CD4-positive, CD25-positive, alpha-beta regulatory T cell (primary cell): ENCODE results near the gene NRARP. TPM values are rescaled to one million over a fixed set of nuclear protein-coding genes. Genes with fewer than 3 reads are reported as not detected.

Experiments
- ATAC-seq, 2 donors: fragments of 150-1000 bp; cut with Tn5 transposase; one replicate each; pipeline ENCODE4 v1.10.0; 2021; ENCODE audit warnings: low read depth in 2 of 2, moderate number of reproducible peaks in 2 of 2, moderate library complexity in 1 of 2
- DNase-seq, 3 donors: peaks; one replicate each; pipeline versions ENCODE4 v3.0.0 to v3.0.0-alpha.2; 2012 to 2022; ENCODE audit warnings: mixed read lengths in 1 of 3
- H3K27ac ChIP-seq: one replicate; pipeline ENCODE4 v1.7.0; 2013; ENCODE audit warnings: mild to moderate bottlenecking, low read length; ENCODE audit not compliant: insufficient read depth, poor library complexity, severe bottlenecking
- H3K27me3 ChIP-seq: one replicate; pipeline ENCODE4 v1.7.0; 2013; ENCODE audit warnings: low read length; ENCODE audit not compliant: control insufficient read depth, insufficient read depth
- H3K36me3 ChIP-seq: one replicate; pipeline ENCODE4 v1.7.0; 2013; ENCODE audit warnings: mild to moderate bottlenecking, low read length, moderate library complexity; ENCODE audit not compliant: control insufficient read depth, insufficient read depth
- H3K4me1 ChIP-seq: 2 replicates; pipeline ENCODE4 v1.7.0; 2013; ENCODE audit warnings: mild to moderate bottlenecking, low read length; ENCODE audit not compliant: insufficient read depth, control insufficient read depth, poor library complexity, severe bottlenecking
- H3K4me3 ChIP-seq: one replicate; pipeline ENCODE4 v1.7.0; 2013; ENCODE audit warnings: low read depth, mild to moderate bottlenecking, low read length, moderate library complexity
- H3K9me3 ChIP-seq, 2 experiments: 1 replicate in 1 of 2; 2 replicates in 1 of 2; pipeline ENCODE4 v1.7.0; 2013; ENCODE audit warnings: low read length in 2 of 2, mild to moderate bottlenecking in 1 of 2, moderate library complexity in 1 of 2; ENCODE audit not compliant: control insufficient read depth in 2 of 2
- H3K27ac Mint-ChIP-seq, 3 donors: one replicate each; pipeline ENCODE4 v1.8.0; 2020 to 2022; ENCODE audit warnings: mild to moderate bottlenecking in 3 of 3, mixed read lengths in 3 of 3, moderate library complexity in 2 of 3
- H3K27me3 Mint-ChIP-seq: one replicate; pipeline ENCODE4 v1.8.0; 2022; ENCODE audit warnings: mild to moderate bottlenecking, mixed read lengths
- H3K36me3 Mint-ChIP-seq: one replicate; pipeline ENCODE4 v1.8.0; 2020; ENCODE audit warnings: mixed read lengths
- H3K4me1 Mint-ChIP-seq, 4 donors: one replicate each; pipeline ENCODE4 v1.8.0; 2020 to 2022; ENCODE audit warnings: mixed read lengths in 4 of 4, mild to moderate bottlenecking in 1 of 4
- H3K4me3 Mint-ChIP-seq, 4 donors: one replicate each; pipeline ENCODE4 v1.8.0; 2020 to 2022; ENCODE audit warnings: mild to moderate bottlenecking in 4 of 4, mixed read lengths in 4 of 4, moderate library complexity in 3 of 4
- H3K9me3 Mint-ChIP-seq, 7 donors: one replicate each; pipeline ENCODE4 v1.8.0; 2020 to 2022; ENCODE audit warnings: mixed read lengths in 7 of 7, mild to moderate bottlenecking in 3 of 7, moderate library complexity in 2 of 7
- polyA plus RNA-seq, 4 donors: library from polyadenylated mRNA; unstranded; fragments of 300-500 nt; fragmentation: Illumina TruSeq; gene quantifications; one replicate each; pipeline ENCODE4 v1.2.3, GENCODE V29; 2021
- total RNA-seq: library from RNA; stranded (reverse); gene quantifications from one replicate; pipeline ENCODE4 v1.2.3, GENCODE V29; 2022

Gene NRARP
- total and polyA plus RNA-seq, 5 donors from 2014 or later = 1.6 TPM; not detected in 4

GRCh38 chr9:137278061-137278701, 23.9 kb downstream of the NRARP start:
- H3K9me3 ChIP-seq = no peaks in the 10 kb centered on the region
- Mint-ChIP-seq H3K27ac (peak overlapping the region in 2 of 3 donors; percentile 41 to 96), H3K4me1 (peaks cover 0 to 25% (median 3%) of the 10 kb centered on the region in 4 donors), H3K4me3 (peak overlapping the region; percentile 82 to 93 (median 86)), H3K27me3 (no peaks in the 10 kb centered on the region), H3K36me3 (no peaks in the 10 kb centered on the region), H3K9me3 (no peaks in the 10 kb centered on the region)
- no peak for ATAC-seq
- H3K4me1 ChIP-seq = peaks cover 29% of the 10 kb centered on the region
- H3K27me3 ChIP-seq = no peaks in the 10 kb centered on the region
- H3K4me3 ChIP-seq = no peak overlapping the region
- H3K27ac ChIP-seq = peak overlapping the region; percentile 60
- DNase-seq = peak in 1 of 3 donors; percentile 43
- H3K36me3 ChIP-seq = peaks cover 3% of the 10 kb centered on the region

- Mint-ChIP-seq H3K9me3 (no peaks in the 10 kb centered on the region), H3K4me3 (peak within 1 kb of the TSS; percentile 82 to 93 (median 86)), H3K27ac (peak within 1 kb of the TSS; percentile 36 to 96 (median 62)), H3K36me3 (no peaks in the 10 kb centered on the region), H3K4me1 (peaks cover 0 to 25% (median 3%) of the 10 kb centered on the region in 4 donors), H3K27me3 (no peaks in the 10 kb centered on the region)
- peak; percentile 40 to 67 for ATAC-seq
- no peaks in the 10 kb centered on the region for H3K9me3 ChIP-seq
- H3K4me3 ChIP-seq = no peak within 1 kb of the TSS
- peaks cover 29% of the 10 kb centered on the region for H3K4me1 ChIP-seq
- peak in 1 of 3 donors; percentile 72 for DNase-seq
- no peaks in the 10 kb centered on the region for H3K27me3 ChIP-seq
- peak within 1 kb of the TSS; percentile 60 for H3K27ac ChIP-seq
- peaks cover 3% of the 10 kb centered on the region for H3K36me3 ChIP-seq
Observed at GRCh38 chr9:137277329-137278041, 24.6 kb downstream of the NRARP start, which contains the start of gene TOR4A. Gene TOR4A (plus strand): TSS chr9:137277726. CDS start chr9:137278690, 964 bp downstream.

- Mint-ChIP-seq H3K9me3 (no peaks in the 10 kb centered on the region), H3K27me3 (no peaks in the 10 kb centered on the region), H3K27ac (peak overlapping the region; percentile 36 to 66 (median 62)), H3K4me1 (peaks cover 0 to 23% (median 3%) of the 10 kb centered on the region in 4 donors), H3K4me3 (peak overlapping the region; percentile 58 to 87 (median 84)), H3K36me3 (no peaks in the 10 kb centered on the region)
- Histone ChIP-seq H3K27ac (peak overlapping the region; percentile 60), H3K4me1 (peaks cover 30% of the 10 kb centered on the region), H3K9me3 (no peaks in the 10 kb centered on the region), H3K36me3 (peaks cover 3% of the 10 kb centered on the region), H3K4me3 (no peak overlapping the region), H3K27me3 (no peaks in the 10 kb centered on the region)
- no peak for DNase-seq
- no peak for ATAC-seq
Observed at GRCh38 chr9:137276473-137277328, 25.4 kb downstream of the NRARP start.

- Histone ChIP-seq H3K27ac (no peak overlapping the region), H3K4me3 (no peak overlapping the region), H3K36me3 (peaks cover 3% of the 10 kb centered on the region), H3K27me3 (no peaks in the 10 kb centered on the region), H3K4me1 (peaks cover 34% of the 10 kb centered on the region), H3K9me3 (no peaks in the 10 kb centered on the region)
- DNase-seq = no peak
- Mint-ChIP-seq H3K36me3 (no peaks in the 10 kb centered on the region), H3K27me3 (no peaks in the 10 kb centered on the region), H3K9me3 (no peaks in the 10 kb centered on the region), H3K4me3 (peak overlapping the region in 3 of 4 donors; percentile 15 to 50 (median 48)), H3K27ac (peak overlapping the region in 2 of 3 donors; percentile 83), H3K4me1 (peaks cover 0 to 27% (median 5%) of the 10 kb centered on the region in 4 donors)
- ATAC-seq = no peak
Observed at GRCh38 chr9:137275588-137276472, 26.2 kb downstream of the NRARP start.

GRCh38 chr9:137275203-137275587, 26.9 kb downstream of the NRARP start:
- H3K36me3 Mint-ChIP-seq = no peaks in the 10 kb centered on the region
- peak overlapping the region in 2 of 3 donors; percentile 32 to 83 for H3K27ac Mint-ChIP-seq
- H3K36me3 ChIP-seq = peaks cover 3% of the 10 kb centered on the region
- no peaks in the 10 kb centered on the region for H3K27me3 ChIP-seq
- H3K9me3 Mint-ChIP-seq = no peaks in the 10 kb centered on the region
- DNase-seq (no peak), ATAC-seq (no peak)
- peak overlapping the region in 3 of 4 donors; percentile 15 to 50 (median 32) for H3K4me3 Mint-ChIP-seq
- no peaks in the 10 kb centered on the region for H3K27me3 Mint-ChIP-seq
- H3K27ac ChIP-seq = no peak overlapping the region
- peaks cover 29% of the 10 kb centered on the region for H3K4me1 ChIP-seq
- H3K4me3 ChIP-seq = no peak overlapping the region
- no peaks in the 10 kb centered on the region for H3K9me3 ChIP-seq
- H3K4me1 Mint-ChIP-seq = peaks cover 0 to 27% (median 5%) of the 10 kb centered on the region in 4 donors

- peaks cover 9% of the 10 kb centered on the region for H3K36me3 ChIP-seq
- H3K27ac Mint-ChIP-seq = no peak overlapping the region
Observed at GRCh38 chr9:137273611-137274320, 28.3 kb downstream of the NRARP start.

More at GRCh38 chr9:137273611-137274320, 28.3 kb downstream of the NRARP start:
- Histone ChIP-seq H3K4me1 (peaks cover 25% of the 10 kb centered on the region), H3K27ac (no peak overlapping the region), H3K9me3 (no peaks in the 10 kb centered on the region), H3K4me3 (no peak overlapping the region), H3K27me3 (no peaks in the 10 kb centered on the region)
- Mint-ChIP-seq H3K9me3 (no peaks in the 10 kb centered on the region), H3K27me3 (no peaks in the 10 kb centered on the region), H3K36me3 (peaks cover 10% of the 10 kb centered on the region), H3K4me1 (peaks cover 0 to 27% (median 7%) of the 10 kb centered on the region in 4 donors), H3K4me3 (no peak overlapping the region)
- DNase-seq = no peak
- ATAC-seq = no peak
